Bronchial epithelial cell (primary cell): ENCODE measurements around the gene MYO1F. TPM values are rescaled to one million over a fixed set of nuclear protein-coding genes. Genes with fewer than 3 reads are reported as not detected.
"Not testable (repeated sequence)": the region's sequence is repeated elsewhere in the genome, so short reads cannot be mapped to it uniquely, and the experiment has no call there.

Experiments
- DNase-seq: peaks from one replicate; pipeline ENCODE4 v3.0.0-alpha.2; 2010; ENCODE audit warnings: low read depth
- FAIRE-seq: peaks from 2 replicates; lab custom pipeline; 2011; peaks lifted over from hg19 to GRCh38; lab: Jason Lieb, UNC
- H3K27me3 ChIP-seq: 2 replicates; pipeline ENCODE4 v1.5.1; 2011; ENCODE audit warnings: low read length; ENCODE audit not compliant: control insufficient read depth, insufficient read depth
- H3K36me3 ChIP-seq: 2 replicates; pipeline ENCODE4 v1.5.1; 2011; ENCODE audit warnings: low read length; ENCODE audit not compliant: control insufficient read depth, insufficient read depth
- H3K4me3 ChIP-seq: 2 replicates; pipeline ENCODE4 v1.5.1; 2011; ENCODE audit warnings: mild to moderate bottlenecking, low read depth, low read length, control low read depth
- CTCF ChIP-seq: IDR thresholded peaks from 2 replicates; pipeline ENCODE4 v1.5.1; 2011; ENCODE audit warnings: mild to moderate bottlenecking, moderate library complexity, low read length, control low read depth, inconsistent platforms; ENCODE audit not compliant: insufficient read depth, severe bottlenecking
- total RNA-seq: library from RNA; depleted of rRNA; stranded (reverse); fragments of >200 nt; gene quantifications from 2 replicates; pipeline ENCODE4 v1.2.1, GENCODE V29; 2014

MYO1F gene
- total RNA-seq, 1 donor from 2014 or later, result not detected

- H3K27me3 ChIP-seq, result no peaks in the 10 kb centered on the region
- H3K36me3 ChIP-seq, result no peaks in the 10 kb centered on the region
- FAIRE-seq (no peak), DNase-seq (no peak)
- no peak for TF ChIP-seq CTCF
- H3K4me3 ChIP-seq, result no peak overlapping the region
Measured at GRCh38 chr19:8517551-8518442, 59.4 kb downstream of the MYO1F start.

GRCh38 chr19:8515317-8515716, 61.9 kb downstream of the MYO1F start:
- peaks cover 3% of the 10 kb centered on the region for H3K36me3 ChIP-seq
- H3K4me3 ChIP-seq, result no peak overlapping the region
- peak; percentile 62 for FAIRE-seq
- H3K27me3 ChIP-seq, result no peaks in the 10 kb centered on the region
- DNase-seq, result no peak
- TF ChIP-seq CTCF, result no peak

- FAIRE-seq, H3K36me3 ChIP-seq, DNase-seq, H3K27me3 ChIP-seq: not testable (repeated sequence)
- H3K4me3 ChIP-seq, result peak overlapping the region; percentile 77
Measured at GRCh38 chr19:8514505-8515009, 62.7 kb downstream of the MYO1F start.

- Histone ChIP-seq H3K36me3 (peaks cover 3% of the 10 kb centered on the region), H3K4me3 (peak within 1 kb of the TSS; percentile 77), H3K27me3 (no peaks in the 10 kb centered on the region)
- DNase-seq (peak; percentile 82), FAIRE-seq (no peak)
- TF ChIP-seq CTCF, result no peak
Measured at GRCh38 chr19:8513687-8514504, 63.3 kb downstream of the MYO1F start, which contains the start of gene ZNF414. Gene ZNF414, minus strand, starts transcription at chr19:8514167. Its CDS starts 121 bp downstream, at chr19:8514046.

- H3K4me3 ChIP-seq, result peak overlapping the region; percentile 77
- FAIRE-seq (no peak), DNase-seq (no peak)
- H3K36me3 ChIP-seq, result peaks cover 3% of the 10 kb centered on the region
- H3K27me3 ChIP-seq, result no peaks in the 10 kb centered on the region
- TF ChIP-seq CTCF, result no peak
Measured at GRCh38 chr19:8513036-8513686, 64.1 kb downstream of the MYO1F start.
